Cardiac muscle cell (in vitro differentiated cells and primary cell): ENCODE data around the gene PLEKHH2. TPM values are rescaled to one million over a fixed set of nuclear protein-coding genes. Genes with fewer than 3 reads are reported as not detected.
"Not testable (repeated sequence)": the region's sequence is repeated elsewhere in the genome, so short reads cannot be mapped to it uniquely, and the experiment has no call there.

ENCODE experiments used
- DNase-seq, 2 donors: peaks; one replicate each; pipeline versions ENCODE4 v3.0.0 to v3.0.0-alpha.2; 2010 to 2017; ENCODE audit warnings: low read depth in 1 of 2, low spot score in 1 of 2
- H3K27ac ChIP-seq: fragments of 200-600 bp; sonication (generic); 2 replicates; pipeline ENCODE4 v1.5.1; 2016
- H3K27me3 ChIP-seq: fragments of 200-600 bp; sonication (generic); 2 replicates; pipeline ENCODE4 v1.6.0; 2016; ENCODE audit warnings: control low read depth
- H3K36me3 ChIP-seq: fragments of 200-600 bp; sonication (generic); 2 replicates; pipeline ENCODE4 v1.5.1; 2016; ENCODE audit warnings: control low read depth
- H3K4me1 ChIP-seq: fragments of 200-600 bp; sonication (generic); 2 replicates; pipeline ENCODE4 v1.8.1; 2017; ENCODE audit warnings: low read depth, mild to moderate bottlenecking, mixed run types
- H3K4me3 ChIP-seq: fragments of 200-600 bp; sonication (generic); 2 replicates; pipeline ENCODE4 v1.5.1; 2016; ENCODE audit warnings: mild to moderate bottlenecking
- H3K9me3 ChIP-seq: fragments of 200-600 bp; sonication (generic); 2 replicates; pipeline ENCODE4 v1.5.1; 2017; ENCODE audit warnings: low read depth, mild to moderate bottlenecking, control low read depth
- CTCF ChIP-seq: IDR thresholded peaks from 2 replicates; pipeline ENCODE4 v1.5.1; 2012; ENCODE audit warnings: low read depth, mild to moderate bottlenecking, low read length
- polyA plus RNA-seq: library from polyadenylated mRNA; unstranded; fragments of >200 nt; fragmentation: Nextera tagmentation; extraction: Ambion mirVana; gene quantifications from 2 replicates; pipeline ENCODE4 v1.2.1, GENCODE V29; 2016
- total RNA-seq: library from RNA; depleted of rRNA; stranded (reverse); fragments of >200 nt; gene quantifications from 2 replicates; pipeline ENCODE4 v1.2.3, GENCODE V29; 2016

PLEKHH2 gene
- total RNA-seq (0.32 and 1.0 TPM in 2 replicates), polyA plus RNA-seq (0.31 and 1.4 TPM in 2 replicates)

GRCh38 chr2:43637030-43637803 lies at the start of gene PLEKHH2:
TSS of gene PLEKHH2 (plus strand) at chr2:43637260. CDS start at chr2:43644674, 7,414 bp downstream.
- peak within 1 kb of the TSS; percentile 77 for H3K4me3 ChIP-seq
- H3K9me3 ChIP-seq: no peaks in the 10 kb centered on the region
- no peaks in the 10 kb centered on the region for H3K4me1 ChIP-seq
- peaks cover 11% of the 10 kb centered on the region for H3K27me3 ChIP-seq
- no peak for TF ChIP-seq CTCF
- peak; percentile 91 to 94 for DNase-seq
- H3K36me3 ChIP-seq: no peaks in the 10 kb centered on the region
- H3K27ac ChIP-seq: no peak within 1 kb of the TSS

- no peaks in the 10 kb centered on the region for H3K27me3 ChIP-seq
- no peak for TF ChIP-seq CTCF
- H3K4me3 ChIP-seq: no peak overlapping the region
- H3K27ac ChIP-seq: no peak overlapping the region
- no peaks in the 10 kb centered on the region for H3K9me3 ChIP-seq
- DNase-seq: no peak
- H3K36me3 ChIP-seq: peaks cover 16% of the 10 kb centered on the region
- peaks cover 3% of the 10 kb centered on the region for H3K4me1 ChIP-seq
Observed at GRCh38 chr2:43592443-43592842, 44.6 kb upstream of the PLEKHH2 start.

- peaks cover 3% of the 10 kb centered on the region for H3K4me1 ChIP-seq
- H3K4me3 ChIP-seq: no peak overlapping the region
- H3K9me3 ChIP-seq: no peaks in the 10 kb centered on the region
- no peak for TF ChIP-seq CTCF
- peaks cover 16% of the 10 kb centered on the region for H3K36me3 ChIP-seq
- H3K27ac ChIP-seq: no peak overlapping the region
- no peak for DNase-seq
- no peaks in the 10 kb centered on the region for H3K27me3 ChIP-seq
Observed at GRCh38 chr2:43593254-43593653, 43.8 kb upstream of the PLEKHH2 start.

GRCh38 chr2:43594875-43595274 lies 42.2 kb upstream of the PLEKHH2 start:
- H3K27ac ChIP-seq: no peak overlapping the region
- no peaks in the 10 kb centered on the region for H3K27me3 ChIP-seq
- H3K4me3 ChIP-seq: peak overlapping the region; percentile 69
- H3K36me3 ChIP-seq: peaks cover 10% of the 10 kb centered on the region
- DNase-seq: no peak
- TF ChIP-seq CTCF: no peak
- H3K4me1 ChIP-seq: peaks cover 3% of the 10 kb centered on the region
- no peaks in the 10 kb centered on the region for H3K9me3 ChIP-seq

- H3K36me3 ChIP-seq: peaks cover 5% of the 10 kb centered on the region
- H3K27me3 ChIP-seq: no peaks in the 10 kb centered on the region
- DNase-seq: peak; percentile 100
- TF ChIP-seq CTCF: no peak
- H3K9me3 ChIP-seq: no peaks in the 10 kb centered on the region
- H3K27ac ChIP-seq: peak within 1 kb of the TSS; percentile 94
- peaks cover 3% of the 10 kb centered on the region for H3K4me1 ChIP-seq
- peak within 1 kb of the TSS; percentile 69 for H3K4me3 ChIP-seq
Observed at GRCh38 chr2:43595603-43596412, 41.3 kb upstream of the PLEKHH2 start, which contains the start of gene THADA. TSS of gene THADA (minus strand) at chr2:43596038. CDS start at chr2:43592392, 3,646 bp downstream.

GRCh38 chr2:43600596-43600995 lies 36.5 kb upstream of the PLEKHH2 start:
- DNase-seq, H3K27me3 ChIP-seq, H3K4me1 ChIP-seq, H3K27ac ChIP-seq, H3K9me3 ChIP-seq, H3K36me3 ChIP-seq, H3K4me3 ChIP-seq: not testable (repeated sequence)
